ENCODE data around the gene MEF2A. TPM values are rescaled to one million over a fixed set of nuclear protein-coding genes. Genes with fewer than 3 reads are reported as not detected.

Gene MEF2A
- total RNA-seq, 1 experiment from 2014 or later = 30.7 TPM

Other genes with a start within 250 kb of the MEF2A start
- 14.1 to 15.3 TPM (median 14.9 TPM) in 3 replicates for gene LYSMD4, start 167.5 kb downstream of the MEF2A start, total RNA-seq (2021)